ENCODE data around the gene AK9. TPM values are rescaled to one million over a fixed set of nuclear protein-coding genes. Genes with fewer than 3 reads are reported as not detected.

The AK9 gene
- total and polyA plus RNA-seq, 9 of the 15 experiments (the other 6 are each of a cell fraction or from before 2014, with no cell fraction given): 0.59 to 1.9 (median 1.2) TPM

- TF ChIP-seq SMC3 (conservative IDR thresholded peaks at IDR 0.05; ENCODE audit: insufficient read depth, low read depth, low read length): no peak
- no peak for TF ChIP-seq DLX4 (CRISPR knock-in tag; IDR thresholded peaks at IDR 0.05)
- peak; percentile 71 for TF ChIP-seq SMAD4 (CRISPR knock-in tag; conservative IDR thresholded peaks at IDR 0.05)
- no peak for TF ChIP-seq SPI1 (IDR thresholded peaks at IDR 0.05; ENCODE audit: borderline replicate concordance, low read depth, low read length)
- TF ChIP-seq FOSL1 (tag; conservative IDR thresholded peaks at IDR 0.05): peak; percentile 87
- TF ChIP-seq TAF7 (tag; IDR thresholded peaks at IDR 0.05): no peak
- peak; percentile 73 for TF ChIP-seq EGR1 (conservative IDR thresholded peaks at IDR 0.05)
- TF ChIP-seq CEBPG (CRISPR knock-in tag; IDR thresholded peaks at IDR 0.05): no peak
- TF ChIP-seq CEBPG (tag; conservative IDR thresholded peaks at IDR 0.05 in 1 of 2, IDR thresholded peaks at IDR 0.05 in 1 of 2): peak; percentile 34 to 87; a peak in 3 of 4 replicates
- peak; percentile 82 for TF ChIP-seq ATF3 (IDR thresholded peaks at IDR 0.05)
- no peak for TF ChIP-seq ATF3 (CRISPR knock-in tag; conservative IDR thresholded peaks at IDR 0.05)
- TF ChIP-seq IRF9 (tag; IDR thresholded peaks at IDR 0.05): no peak
- no peak for TF ChIP-seq CHD1 (IDR thresholded peaks at IDR 0.05; ENCODE audit: low read length)
- TF ChIP-seq USF2 (CRISPR knock-in tag; IDR thresholded peaks at IDR 0.05): peak; percentile 26; the same call in 1 of the 2 replicates
- TF ChIP-seq HDAC3 (IDR thresholded peaks at IDR 0.05; ENCODE audit: borderline replicate concordance, partially characterized antibody): peak; percentile 21
- peak; percentile 40 for TF ChIP-seq ARID1B (IDR thresholded peaks at IDR 0.05)
- TF ChIP-seq RFX5 (IDR thresholded peaks at IDR 0.05; ENCODE audit: low read depth, low read length): no peak
- no peak for TF ChIP-seq GMEB1 (CRISPR knock-in tag; IDR thresholded peaks at IDR 0.05)
- TF ChIP-seq TFE3 (CRISPR knock-in tag; IDR thresholded peaks at IDR 0.05): peak; percentile 8; the same call in 1 of the 2 replicates
- no peak for TF ChIP-seq ZNF436 (CRISPR knock-in tag; IDR thresholded peaks at IDR 0.05)
- no peak for TF ChIP-seq POLR2AphosphoS5 (IDR thresholded peaks at IDR 0.05; ENCODE audit: control insufficient read depth, insufficient read depth, low read depth, low read length)
- TF ChIP-seq ZNF175 (CRISPR knock-in tag; IDR thresholded peaks at IDR 0.05; ENCODE audit: low read depth): no peak
- TF ChIP-seq ADNP (tag; IDR thresholded peaks at IDR 0.05): no peak
These were observed 3.7 kb downstream of the AK9 start (continued) for GRCh38 chr6:109687271-109687761.

Data from K562 (cell line).